ENCODE results near the gene FAM151B. TPM values are rescaled to one million over a fixed set of nuclear protein-coding genes. Genes with fewer than 3 reads are reported as not detected.

The FAM151B gene
- total RNA-seq, 1 donor from 2014 or later: 3.9 TPM

DNA sequence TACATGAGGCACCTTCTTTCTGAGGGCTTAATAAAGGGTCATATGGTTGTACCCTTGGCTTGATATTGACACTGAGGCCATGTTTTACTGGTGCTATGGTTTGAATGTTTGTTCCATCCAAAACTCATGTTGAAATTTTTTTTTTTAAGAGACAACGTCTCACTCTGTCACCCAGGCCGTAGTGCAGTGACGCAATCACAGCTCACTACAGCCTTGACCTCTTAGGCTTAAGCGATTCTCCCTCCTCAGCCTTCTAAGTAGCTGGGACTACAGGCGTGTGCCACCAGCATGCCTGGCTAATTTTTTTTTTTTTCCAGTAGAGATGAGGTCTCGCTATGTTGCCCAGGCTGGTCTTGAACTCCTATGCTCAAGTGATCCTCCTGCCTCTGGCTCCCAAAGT is 20.9 kb downstream of the FAM151B start:
- Mint-ChIP-seq H3K4me1 (no peaks in the 10 kb centered on the region), H3K27ac (no peak overlapping the region), H3K27me3 (ENCODE audit: insufficient read depth, low read depth) (no peaks in the 10 kb centered on the region), H3K4me3 (no peak overlapping the region), H3K36me3 (peaks cover 1% of the 10 kb centered on the region), H3K9me3 (no peaks in the 10 kb centered on the region)
- Histone ChIP-seq H3K9ac (no peak overlapping the region), H2AFZ (replicated peaks) (no peak overlapping the region), H3K36me3 (no peaks in the 10 kb centered on the region), H3K4me3 (no peak overlapping the region), H3K4me1 (peaks cover 3% of the 10 kb centered on the region), H3F3A (ENCODE audit: low read depth) (no peaks in the 10 kb centered on the region), H3K27me3 (no peaks in the 10 kb centered on the region), H3K9me3 (ENCODE audit: low read depth) (no peaks in the 10 kb centered on the region), H3K27ac (no peak overlapping the region), H3K4me2 (no peak overlapping the region), H4K20me1 (ENCODE audit: low read depth) (no peaks in the 10 kb centered on the region), H3K79me2 (ENCODE audit: low read depth) (no peaks in the 10 kb centered on the region)
- TF ChIP-seq EZH2phosphoT487 (IDR thresholded peaks at IDR 0.05) (no peak), EZH2 (IDR thresholded peaks at IDR 0.05) (no peak)
- TF ChIP-seq, protein P1, sequence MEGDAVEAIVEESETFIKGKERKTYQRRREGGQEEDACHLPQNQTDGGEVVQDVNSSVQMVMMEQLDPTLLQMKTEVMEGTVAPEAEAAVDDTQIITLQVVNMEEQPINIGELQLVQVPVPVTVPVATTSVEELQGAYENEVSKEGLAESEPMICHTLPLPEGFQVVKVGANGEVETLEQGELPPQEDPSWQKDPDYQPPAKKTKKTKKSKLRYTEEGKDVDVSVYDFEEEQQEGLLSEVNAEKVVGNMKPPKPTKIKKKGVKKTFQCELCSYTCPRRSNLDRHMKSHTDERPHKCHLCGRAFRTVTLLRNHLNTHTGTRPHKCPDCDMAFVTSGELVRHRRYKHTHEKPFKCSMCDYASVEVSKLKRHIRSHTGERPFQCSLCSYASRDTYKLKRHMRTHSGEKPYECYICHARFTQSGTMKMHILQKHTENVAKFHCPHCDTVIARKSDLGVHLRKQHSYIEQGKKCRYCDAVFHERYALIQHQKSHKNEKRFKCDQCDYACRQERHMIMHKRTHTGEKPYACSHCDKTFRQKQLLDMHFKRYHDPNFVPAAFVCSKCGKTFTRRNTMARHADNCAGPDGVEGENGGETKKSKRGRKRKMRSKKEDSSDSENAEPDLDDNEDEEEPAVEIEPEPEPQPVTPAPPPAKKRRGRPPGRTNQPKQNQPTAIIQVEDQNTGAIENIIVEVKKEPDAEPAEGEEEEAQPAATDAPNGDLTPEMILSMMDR (IDR thresholded peaks at IDR 0.05): no peak
- DNase-seq (ENCODE audit: low spot score): no peak

DNA sequence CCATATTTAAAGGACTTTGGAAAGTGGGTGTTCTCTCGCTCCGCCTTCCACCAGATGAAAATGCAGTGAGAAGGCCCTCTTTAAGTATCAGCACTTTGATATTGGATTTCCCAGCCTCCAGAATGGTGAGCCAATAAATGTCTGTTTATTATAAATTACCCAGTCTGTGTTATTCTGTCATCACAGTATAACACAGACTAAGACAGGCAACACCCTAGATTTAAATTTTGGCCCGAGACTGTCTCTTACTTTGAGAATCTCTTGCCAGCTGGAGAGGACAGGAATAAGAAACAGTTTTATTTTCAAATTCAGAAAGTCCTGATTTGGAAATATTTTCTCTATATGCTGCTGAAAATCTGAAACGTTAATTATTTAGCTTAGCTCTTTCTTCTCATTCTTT is 21.5 kb downstream of the FAM151B start:
- no peak overlapping the region for H3K27ac Mint-ChIP-seq
- TF ChIP-seq, protein P1 (IDR thresholded peaks at IDR 0.05): no peak
- TF ChIP-seq EZH2 (IDR thresholded peaks at IDR 0.05) (no peak), EZH2phosphoT487 (IDR thresholded peaks at IDR 0.05) (no peak)
- Histone ChIP-seq H3K79me2 (ENCODE audit: low read depth) (no peaks in the 10 kb centered on the region), H3K9ac (no peak overlapping the region), H3K4me3 (no peak overlapping the region), H4K20me1 (ENCODE audit: low read depth) (no peaks in the 10 kb centered on the region), H3K9me3 (ENCODE audit: low read depth) (no peaks in the 10 kb centered on the region), H3K4me1 (peaks cover 3% of the 10 kb centered on the region), H2AFZ (replicated peaks) (no peak overlapping the region), H3K27ac (no peak overlapping the region), H3F3A (ENCODE audit: low read depth) (no peaks in the 10 kb centered on the region), H3K36me3 (no peaks in the 10 kb centered on the region), H3K4me2 (no peak overlapping the region), H3K27me3 (no peaks in the 10 kb centered on the region)
- H3K27me3 Mint-ChIP-seq (ENCODE audit: insufficient read depth, low read depth): no peaks in the 10 kb centered on the region
- no peaks in the 10 kb centered on the region for H3K9me3 Mint-ChIP-seq
- no peaks in the 10 kb centered on the region for H3K4me1 Mint-ChIP-seq
- no peak overlapping the region for H3K4me3 Mint-ChIP-seq
- no peak for DNase-seq (ENCODE audit: low spot score)
- H3K36me3 Mint-ChIP-seq: peaks cover 1% of the 10 kb centered on the region

DNA sequence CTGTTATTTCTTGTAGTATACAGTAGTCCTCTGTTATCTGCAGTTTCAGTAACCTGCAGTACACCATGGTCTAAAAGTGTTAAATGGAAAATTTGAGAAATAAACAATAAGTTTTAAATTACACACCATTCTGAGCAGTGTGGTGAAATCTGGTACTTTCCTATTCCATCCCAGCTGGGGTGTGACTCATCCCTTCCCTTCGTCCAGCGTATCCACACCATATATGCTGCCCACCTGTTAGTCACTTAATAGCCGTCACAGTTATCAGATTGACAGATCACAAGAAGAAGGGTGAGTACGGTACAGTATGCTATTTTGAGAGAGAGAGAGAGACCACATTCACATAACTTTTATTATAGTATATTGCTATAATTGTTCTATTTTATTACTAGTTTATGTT is 28.9 kb downstream of the FAM151B start:
- H3K4me1 Mint-ChIP-seq: no peaks in the 10 kb centered on the region

More for the DNA sequence above, 28.9 kb downstream of the FAM151B start:
- Mint-ChIP-seq H3K27ac (no peak overlapping the region), H3K9me3 (no peaks in the 10 kb centered on the region), H3K36me3 (no peaks in the 10 kb centered on the region), H3K27me3 (ENCODE audit: insufficient read depth, low read depth) (no peaks in the 10 kb centered on the region), H3K4me3 (no peak overlapping the region)
- Histone ChIP-seq H3K4me1 (no peaks in the 10 kb centered on the region), H4K20me1 (ENCODE audit: low read depth) (no peaks in the 10 kb centered on the region), H3F3A (ENCODE audit: low read depth) (no peaks in the 10 kb centered on the region), H3K9ac (no peak overlapping the region), H3K27me3 (no peaks in the 10 kb centered on the region), H3K79me2 (ENCODE audit: low read depth) (no peaks in the 10 kb centered on the region), H3K36me3 (no peaks in the 10 kb centered on the region), H3K9me3 (ENCODE audit: low read depth) (no peaks in the 10 kb centered on the region), H3K4me3 (no peak overlapping the region), H3K4me2 (no peak overlapping the region), H3K27ac (no peak overlapping the region), H2AFZ (replicated peaks) (no peak overlapping the region)
- TF ChIP-seq EZH2phosphoT487 (IDR thresholded peaks at IDR 0.05): no peak
- TF ChIP-seq, protein P1 (IDR thresholded peaks at IDR 0.05): no peak
- TF ChIP-seq EZH2 (IDR thresholded peaks at IDR 0.05): no peak
- no peak for DNase-seq (ENCODE audit: low spot score)

Measured in neural progenitor cell (in vitro differentiated cells).